Hepatic stellate cell (primary cell): ENCODE data around the gene GALNT14.
A peak's percentile ranks its signal among the peaks of the same experiment; 100 is the strongest.

Experiments used
- DNase-seq: peaks from one replicate; pipeline ENCODE4 v3.0.0; 2011; ENCODE audit warnings: low spot score

The GALNT14 gene

GRCh38 chr2:30886080-30886479 lies 252.2 kb downstream of the GALNT14 start:
- DNase-seq: no peak

DNA sequence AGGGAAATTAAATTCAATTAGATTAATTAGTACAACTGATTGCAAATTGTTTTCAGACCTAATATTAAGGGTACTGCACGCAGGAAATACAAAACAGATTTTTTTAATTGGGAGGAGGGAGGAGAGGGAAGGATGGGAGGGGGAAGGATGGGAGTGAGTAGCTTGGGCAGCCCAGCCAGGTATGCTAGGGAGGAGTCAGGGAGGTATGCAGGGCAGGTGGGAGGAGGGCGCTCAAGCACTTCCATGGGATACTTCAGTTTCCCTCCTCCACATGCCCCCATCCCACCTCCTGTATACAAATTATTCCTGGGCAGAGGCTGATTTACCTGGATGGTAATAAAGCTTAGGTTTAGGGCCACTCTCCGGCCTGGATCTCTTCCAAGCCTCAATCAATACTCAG lies 254.4 kb downstream of the GALNT14 start:
- DNase-seq: no peak

GRCh38 chr2:30883184-30883583 lies 255.1 kb downstream of the GALNT14 start:
- DNase-seq: no peak

- DNase-seq: no peak
These were observed 257.7 kb downstream of the GALNT14 start for GRCh38 chr2:30880516-30880915.

GRCh38 chr2:30877833-30878232 lies 260.4 kb downstream of the GALNT14 start:
- no peak for DNase-seq

GRCh38 chr2:30872797-30873196 lies 265.4 kb downstream of the GALNT14 start:
- DNase-seq: no peak

DNA sequence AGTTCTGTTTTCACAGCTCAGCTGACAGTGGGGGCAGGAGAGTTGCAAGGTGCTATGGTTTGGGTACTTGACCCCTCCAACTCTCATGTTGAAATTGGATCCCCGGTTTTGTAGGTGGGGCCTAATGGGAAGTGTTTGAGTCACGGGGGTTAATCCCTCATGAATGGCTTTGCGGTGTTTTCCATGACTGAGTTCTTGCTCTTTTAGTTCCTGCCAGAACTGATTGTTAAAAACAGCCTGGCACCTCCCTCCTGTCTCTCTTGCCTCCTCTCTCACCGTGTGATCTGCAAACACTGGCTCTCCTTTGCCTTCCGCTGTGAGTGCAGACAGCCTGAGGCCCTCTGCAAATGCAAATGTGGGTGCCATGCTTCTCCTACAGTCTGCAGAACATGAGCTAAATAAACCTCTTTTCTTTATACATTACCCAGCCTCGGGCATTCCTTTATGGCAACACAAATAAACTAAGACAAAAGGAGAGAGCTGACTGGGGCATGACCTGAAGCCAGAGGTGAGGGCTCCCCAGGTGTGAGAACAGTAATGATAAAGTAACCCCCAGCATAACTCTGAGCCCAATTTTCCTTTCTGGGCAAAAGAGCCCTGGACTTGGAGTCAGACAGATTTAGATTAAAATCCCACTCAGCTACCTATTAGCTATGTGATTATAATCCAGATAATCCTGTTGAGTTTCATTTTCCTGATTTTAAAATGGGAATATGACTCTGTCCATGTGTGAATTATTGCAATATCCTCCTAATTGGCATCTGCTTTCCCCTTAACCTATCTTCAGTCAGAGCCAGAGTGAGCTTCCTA lies 266.1 kb downstream of the GALNT14 start:
- no peak for DNase-seq

DNA sequence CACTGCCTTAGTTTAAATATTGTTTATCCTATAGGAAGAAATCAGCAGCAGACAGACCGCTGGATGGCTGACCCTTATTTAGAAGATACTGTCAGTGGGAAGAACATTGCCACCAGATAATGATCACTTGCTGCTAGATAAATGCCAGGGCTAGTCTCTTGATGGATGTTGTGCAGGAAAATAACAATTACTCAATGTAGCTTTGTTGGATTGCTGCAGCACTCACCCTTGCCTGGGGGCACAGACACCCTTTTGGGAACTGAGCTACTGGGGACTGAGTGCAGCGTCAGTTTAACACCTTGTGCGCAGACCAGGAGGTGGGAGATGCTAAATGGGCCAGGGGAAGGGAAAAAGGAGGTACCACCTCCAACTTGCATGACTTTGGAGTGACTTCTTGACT lies 266.8 kb downstream of the GALNT14 start:
- DNase-seq: no peak

DNA sequence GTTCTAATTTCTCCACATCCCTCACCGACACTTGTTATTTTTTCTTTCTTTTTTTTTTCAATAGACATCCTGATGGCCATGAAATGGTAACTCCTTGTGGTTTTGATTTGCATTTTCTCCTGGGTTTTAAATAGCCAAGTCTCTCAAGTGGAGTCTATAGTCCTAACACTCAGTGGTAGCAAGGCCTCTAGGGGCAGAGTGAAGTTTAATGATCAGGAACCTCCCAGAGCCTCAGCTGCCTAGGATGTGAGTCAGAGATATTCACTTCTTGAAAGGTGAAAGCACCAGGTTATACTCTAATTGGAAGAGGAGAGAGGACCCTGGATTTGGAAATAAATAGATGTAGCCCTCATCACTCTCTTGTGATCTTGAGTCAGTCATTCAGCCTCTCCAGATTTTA lies 268.3 kb downstream of the GALNT14 start:
- DNase-seq: no peak

DNA sequence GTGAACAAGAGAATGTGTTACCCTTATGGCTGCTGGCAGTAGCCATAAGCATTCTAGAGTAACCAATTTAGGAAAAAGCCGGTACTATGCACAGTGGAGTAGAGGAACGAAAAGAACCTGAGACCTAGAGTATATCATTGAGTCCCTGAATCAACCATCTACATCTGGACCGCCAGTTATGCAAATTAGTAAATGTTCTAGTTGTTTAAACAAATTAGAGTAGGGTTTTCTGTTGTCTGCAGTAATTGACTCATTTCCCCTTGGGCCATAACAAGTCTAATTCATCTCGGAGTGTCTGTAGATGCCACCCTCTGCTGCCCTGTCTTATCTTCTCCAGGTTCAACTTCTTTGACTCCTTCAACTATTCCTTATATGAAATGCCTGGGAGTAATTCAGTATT lies 270.9 kb downstream of the GALNT14 start:
- no peak for DNase-seq

DNA sequence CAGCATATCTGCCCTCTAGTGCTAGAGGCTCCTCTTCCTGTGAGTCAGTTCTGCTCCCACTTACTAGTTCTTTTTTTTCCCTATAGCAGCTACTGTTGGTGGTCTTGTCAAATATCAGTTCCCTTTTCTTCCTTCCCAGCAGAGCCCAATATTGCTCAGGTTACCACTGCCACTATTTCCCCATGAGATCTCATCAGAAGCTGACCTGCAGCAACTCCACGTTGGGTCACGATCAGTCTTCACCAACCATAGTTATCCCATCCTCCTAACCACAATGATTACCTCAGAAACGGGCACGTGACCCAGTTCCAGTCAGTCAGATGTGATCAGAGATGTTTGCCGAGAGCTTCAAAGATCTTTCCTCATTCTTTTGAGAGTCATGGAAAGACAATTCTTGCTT lies 271.3 kb downstream of the GALNT14 start:
- DNase-seq: no peak

DNA sequence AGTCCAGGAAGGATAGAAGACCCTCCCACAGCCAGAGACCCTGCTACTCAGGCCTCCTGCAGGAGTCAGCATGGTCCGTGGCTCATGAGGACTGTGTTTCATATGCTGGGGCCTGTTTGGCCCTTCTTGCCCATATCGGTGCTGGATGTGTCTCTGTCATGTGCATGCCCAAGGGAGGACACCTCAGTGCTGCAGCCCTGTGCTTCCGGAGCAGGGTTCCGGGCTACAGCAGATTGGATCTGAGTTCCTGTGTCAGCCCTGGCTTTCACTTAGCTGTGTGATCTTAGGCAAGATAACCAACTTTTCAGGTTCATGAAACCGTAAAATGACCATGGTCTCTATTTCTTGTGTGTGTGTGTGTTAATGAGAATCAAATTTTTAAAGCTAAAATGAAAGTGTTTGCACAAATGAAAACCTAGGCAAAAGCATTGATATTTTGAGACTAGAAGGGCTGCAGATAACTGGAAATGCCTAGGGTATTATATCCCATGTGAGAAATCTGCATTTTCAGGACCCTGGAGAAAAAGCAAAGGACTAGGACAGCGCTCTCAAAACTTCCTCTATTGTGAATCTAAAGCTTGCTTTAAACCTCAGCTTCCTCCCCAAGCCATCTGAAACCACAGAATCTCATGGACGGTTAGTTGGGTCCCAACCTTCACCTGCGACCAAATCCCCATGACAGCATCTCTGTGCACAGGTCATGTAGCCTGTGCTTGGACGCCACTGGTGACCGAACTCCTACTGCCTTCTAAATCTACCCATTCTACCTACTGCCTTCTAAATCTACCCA lies 272.2 kb downstream of the GALNT14 start:
- DNase-seq: no peak

DNA sequence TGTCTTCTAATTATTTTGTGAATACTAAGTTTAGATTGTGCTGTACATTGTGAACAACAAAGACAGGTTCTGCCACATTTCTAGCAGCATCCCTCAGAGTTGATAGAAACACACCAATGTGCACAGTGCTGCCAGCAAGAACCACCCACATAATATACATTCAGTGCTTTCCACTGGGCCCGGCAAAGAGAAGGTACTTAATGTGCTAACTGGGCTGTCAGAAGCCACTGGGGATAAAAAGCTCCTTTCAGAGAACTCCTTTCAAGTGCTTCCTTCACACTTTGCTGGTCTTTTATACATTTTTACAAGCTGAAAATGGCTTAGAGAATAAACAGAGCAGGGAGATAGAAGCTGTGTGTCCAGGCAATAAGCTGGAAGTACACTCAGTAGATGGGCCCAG lies 273.0 kb downstream of the GALNT14 start:
- no peak for DNase-seq

GRCh38 chr2:30862054-30862651 lies 276.1 kb downstream of the GALNT14 start:
- peak; percentile 58 for DNase-seq

DNA sequence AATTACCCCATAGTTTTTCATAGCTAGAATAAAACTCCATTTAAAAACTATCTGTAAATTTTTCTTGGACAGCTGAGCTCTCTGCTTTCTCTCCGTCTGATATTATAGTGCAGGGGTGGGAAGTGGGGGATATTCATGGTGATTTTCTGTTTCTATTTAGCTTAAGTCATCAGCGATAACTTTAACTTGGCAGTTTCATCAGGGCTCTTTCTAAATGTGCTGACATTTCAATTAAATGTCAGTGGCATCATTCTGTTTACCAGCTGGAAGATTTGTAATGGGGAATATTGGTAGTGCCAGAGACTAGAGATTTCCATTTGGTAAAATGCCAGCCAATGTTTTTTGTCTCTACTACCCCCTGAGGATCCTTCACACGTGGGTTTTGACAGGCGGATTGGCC lies 277.5 kb downstream of the GALNT14 start:
- no peak for DNase-seq
